Ovary (tissue), 3 donors: ENCODE data around the gene SERPINB7.

Source experiments
- EP300 ChIP-seq: sonication (generic); formaldehyde crosslinking; IDR thresholded peaks from one replicate; pipeline ENCODE4 v1.6.1; 2017; ENCODE audit warnings: antibody characterized with exemption
- POLR2A ChIP-seq: fragments of 450-650 bp; IDR thresholded peaks from one replicate; pipeline ENCODE4 v1.6.1; 2017; ENCODE audit warnings: antibody characterized with exemption, mild to moderate bottlenecking, moderate library complexity
- TF ChIP-seq, protein P1 (sequence below), 3 donors: fragments of 450-650 bp in 2 of 3; fragments of 200-600 bp in 1 of 3; IDR thresholded peaks; one replicate each; pipeline versions ENCODE4 v1.5.1 to v1.8.0; 2016 to 2022; ENCODE audit warnings: antibody characterized with exemption in 3 of 3, mild to moderate bottlenecking in 1 of 3
- donor health status: DM: no; HTN: no; CAD: no.

DNA sequence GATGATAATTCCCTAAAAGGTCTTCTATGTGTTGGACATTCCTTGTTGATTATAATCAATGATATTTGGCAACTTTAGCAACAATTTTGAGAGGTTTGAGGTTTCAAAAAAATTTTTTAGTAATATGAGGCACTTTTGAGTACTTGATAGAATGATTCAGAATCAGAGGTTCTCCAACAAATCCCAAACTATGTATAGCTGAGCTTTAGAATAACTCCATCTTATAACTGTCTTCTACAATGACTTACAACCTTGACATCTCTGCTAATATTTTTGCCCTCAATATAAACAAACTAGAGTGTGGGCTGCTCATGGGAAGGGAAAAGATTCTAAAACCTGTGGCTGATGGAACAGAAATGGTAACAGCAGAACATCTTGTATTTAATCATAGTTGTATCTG is 21.5 kb upstream of the SERPINB7 start:
- TF ChIP-seq POLR2A, result no peak
- TF ChIP-seq, protein P1, sequence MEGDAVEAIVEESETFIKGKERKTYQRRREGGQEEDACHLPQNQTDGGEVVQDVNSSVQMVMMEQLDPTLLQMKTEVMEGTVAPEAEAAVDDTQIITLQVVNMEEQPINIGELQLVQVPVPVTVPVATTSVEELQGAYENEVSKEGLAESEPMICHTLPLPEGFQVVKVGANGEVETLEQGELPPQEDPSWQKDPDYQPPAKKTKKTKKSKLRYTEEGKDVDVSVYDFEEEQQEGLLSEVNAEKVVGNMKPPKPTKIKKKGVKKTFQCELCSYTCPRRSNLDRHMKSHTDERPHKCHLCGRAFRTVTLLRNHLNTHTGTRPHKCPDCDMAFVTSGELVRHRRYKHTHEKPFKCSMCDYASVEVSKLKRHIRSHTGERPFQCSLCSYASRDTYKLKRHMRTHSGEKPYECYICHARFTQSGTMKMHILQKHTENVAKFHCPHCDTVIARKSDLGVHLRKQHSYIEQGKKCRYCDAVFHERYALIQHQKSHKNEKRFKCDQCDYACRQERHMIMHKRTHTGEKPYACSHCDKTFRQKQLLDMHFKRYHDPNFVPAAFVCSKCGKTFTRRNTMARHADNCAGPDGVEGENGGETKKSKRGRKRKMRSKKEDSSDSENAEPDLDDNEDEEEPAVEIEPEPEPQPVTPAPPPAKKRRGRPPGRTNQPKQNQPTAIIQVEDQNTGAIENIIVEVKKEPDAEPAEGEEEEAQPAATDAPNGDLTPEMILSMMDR (IDR thresholded peaks at IDR 0.05), result no peak
- no peak for TF ChIP-seq EP300
